ENCODE data around the gene ASPHD2. TPM values are rescaled to one million over a fixed set of nuclear protein-coding genes. Genes with fewer than 3 reads are reported as not detected.

The ASPHD2 gene
- total RNA-seq, 1 experiment from 2014 or later, result 7.1 TPM

- WGBS (ENCODE audit: extremely low coverage, insufficient read length, low lambda C conversion rate), result no CpG with 5 or more reads among the region's 9 CpGs
Measured at GRCh38 chr22:26450453-26451185, 21.6 kb downstream of the ASPHD2 start.

More at GRCh38 chr22:26450453-26451185, 21.6 kb downstream of the ASPHD2 start:
- H2BK5ac ChIP-seq (ENCODE audit: insufficient read length, low read length), result no peak overlapping the region
- TF ChIP-seq CTCF (conservative IDR thresholded peaks at IDR 0.05), result no peak; the same call in 2 of the 3 replicates
- H3K36me3 Mint-ChIP-seq (ENCODE audit: insufficient read depth in 1 of 3, low read depth in 3 of 3), result peaks cover 10 to 38% (median 34%) of the 10 kb centered on the region in 3 experiments; a peak in 6 of 7 replicates
- no peaks in the 10 kb centered on the region for H3K9me3 Mint-ChIP-seq
- H3K79me2 ChIP-seq (ENCODE audit: insufficient read depth, low read length), result no peaks in the 10 kb centered on the region
- H3K27me3 ChIP-seq (ENCODE audit: insufficient read depth, low read length), result no peaks in the 10 kb centered on the region
- H2BK12ac ChIP-seq (ENCODE audit: insufficient read length, low read depth, low read length), result no peak overlapping the region
- no peak overlapping the region for H3K4ac ChIP-seq (ENCODE audit: low read depth, low read length)
- no peak overlapping the region for H2BK120ac ChIP-seq (ENCODE audit: low read depth, low read length, poor library complexity, severe bottlenecking)
- H3K79me1 ChIP-seq (ENCODE audit: insufficient read depth, low read depth, low read length, poor library complexity, severe bottlenecking), result no peaks in the 10 kb centered on the region
- no peak overlapping the region for H3K27ac Mint-ChIP-seq
- H3K27ac ChIP-seq (ENCODE audit: insufficient read length, low read depth, low read length), result no peak overlapping the region
- H3K23ac ChIP-seq (ENCODE audit: insufficient read length, low read depth, low read length), result no peak overlapping the region
- no peaks in the 10 kb centered on the region for H3K23me2 ChIP-seq (ENCODE audit: insufficient read length, low read depth, low read length, poor library complexity, severe bottlenecking)
- no peak overlapping the region for H2BK20ac ChIP-seq (ENCODE audit: low read depth, low read length, poor library complexity, severe bottlenecking)
- H2AFZ ChIP-seq (ENCODE audit: low read length), result no peak overlapping the region
- H3K4me2 ChIP-seq (ENCODE audit: insufficient read depth, insufficient read length, low read length), result no peak overlapping the region
- H3K14ac ChIP-seq (ENCODE audit: insufficient read depth, low read length), result no peak overlapping the region
- no peaks in the 10 kb centered on the region for H3K27me3 Mint-ChIP-seq (ENCODE audit: low read depth)
- H2AK5ac ChIP-seq (ENCODE audit: insufficient read length, low read length), result no peak overlapping the region
- H4K91ac ChIP-seq (ENCODE audit: insufficient read length, low read depth, low read length), result no peak overlapping the region
- H3T11ph ChIP-seq (ENCODE audit: low read length), result no peak overlapping the region
- H4K20me1 ChIP-seq (ENCODE audit: control insufficient read depth, insufficient read depth, insufficient read length), result no peaks in the 10 kb centered on the region
- H4K5ac ChIP-seq (ENCODE audit: insufficient read length, low read depth, low read length), result no peak overlapping the region
- H3K4me1 ChIP-seq (ENCODE audit: insufficient read depth, low read length), result no peaks in the 10 kb centered on the region
- H3K56ac ChIP-seq (ENCODE audit: insufficient read length, low read depth, low read length), result no peak overlapping the region
- H3K9me3 ChIP-seq (ENCODE audit: control insufficient read depth, low read depth, low read length), result no peaks in the 10 kb centered on the region
- H4K8ac ChIP-seq (replicated peaks; ENCODE audit: insufficient read length, low read depth, low read length), result no peak overlapping the region
- H3K4me3 Mint-ChIP-seq, result no peak overlapping the region
- H2BK15ac ChIP-seq (ENCODE audit: low read depth, low read length), result no peak overlapping the region
- peaks cover 2 to 5% of the 10 kb centered on the region in 2 experiments; a peak in 3 of 4 replicates for H3K4me1 Mint-ChIP-seq
- H3K18ac ChIP-seq (ENCODE audit: insufficient read length, low read depth, low read length), result no peak overlapping the region
- H3K9ac ChIP-seq (ENCODE audit: extremely low read depth, insufficient read length, low read length), result no peak overlapping the region
- no peak for DNase-seq
